ENCODE measurements around the gene UBR2. TPM values are rescaled to one million over a fixed set of nuclear protein-coding genes. Genes with fewer than 3 reads are reported as not detected.

The UBR2 gene
- 6.0 to 8.5 TPM (median 6.9 TPM) in 5 replicates for total RNA-seq (2022; extraction: Qiagen RNA extraction)

DNA sequence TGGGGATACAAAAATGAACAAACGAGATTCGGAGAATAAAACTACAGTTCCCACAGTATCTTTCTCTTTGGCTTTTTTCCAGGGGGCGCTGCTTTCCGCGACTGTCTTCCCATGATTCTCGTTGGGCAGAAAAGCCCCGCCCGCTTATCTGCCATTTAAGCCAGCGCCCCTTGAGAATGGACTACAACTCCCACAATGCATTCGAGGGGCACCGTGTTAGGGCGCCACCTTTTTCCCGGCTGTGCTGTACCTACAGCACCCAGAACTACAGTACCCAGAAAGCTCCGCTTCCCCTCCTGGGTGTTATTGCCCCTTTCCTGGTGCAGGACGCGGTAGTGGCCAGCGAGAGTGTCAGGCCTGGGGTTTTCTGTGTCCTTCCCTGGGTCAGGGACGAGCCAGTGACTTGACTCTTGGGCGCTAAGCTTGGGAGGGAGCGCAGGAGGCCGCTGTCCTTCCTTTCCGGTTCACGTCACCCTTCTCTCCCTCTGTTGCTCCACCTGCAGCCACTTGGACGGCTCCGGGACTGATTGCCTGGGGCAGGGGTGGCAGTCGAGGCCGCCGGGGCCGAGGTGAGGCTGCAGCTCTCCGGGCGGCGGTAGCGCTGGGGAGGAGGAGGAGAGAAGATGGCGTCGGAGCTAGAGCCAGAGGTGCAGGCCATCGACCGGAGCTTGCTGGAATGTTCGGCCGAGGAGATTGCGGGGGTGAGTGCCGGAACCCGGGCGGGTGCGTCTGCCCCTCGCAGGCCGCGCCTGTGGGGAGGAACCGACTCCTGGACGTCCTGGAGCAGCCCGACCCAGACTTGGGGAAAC is at the start of gene UBR2:
Gene UBR2 (plus strand): TSS at position 333 of the 809 bp plus-strand sequence. CDS start 291 bp downstream, at position 624.

DNA sequence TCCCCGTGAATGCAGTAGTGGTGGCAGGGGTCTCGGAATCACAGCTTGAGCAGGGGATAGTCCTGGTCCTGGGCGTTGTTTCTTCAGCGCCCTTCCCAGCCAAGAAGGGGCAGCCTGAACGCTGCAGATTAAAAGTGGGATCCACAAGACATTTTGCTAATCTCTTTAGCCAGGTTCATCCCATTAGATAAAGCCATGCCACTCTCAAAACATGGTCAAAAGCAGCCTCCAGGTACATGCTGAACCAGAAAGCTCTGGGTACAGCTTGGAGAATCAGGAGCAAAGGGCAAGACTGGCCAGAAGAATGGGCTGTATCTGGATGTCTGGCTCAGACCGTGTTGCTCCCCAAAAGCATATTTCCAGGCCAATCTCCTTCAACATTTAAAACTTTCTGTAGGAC is 158.7 kb downstream of the UBR2 start, which contains the start of gene PRPH2:
Gene PRPH2 (minus strand): TSS at position 101 of the 400 bp plus-strand sequence. CDS start 263 bp downstream, outside the sequence.

Other genes with a start within 250 kb of the UBR2 start
- gene TRERF1, start 112.1 kb upstream of the UBR2 start, total RNA-seq (2022; extraction: Qiagen RNA extraction): 5.9 to 8.3 TPM (median 7.7 TPM) in 5 replicates
- not detected in 5 replicates for gene PRPH2, start 158.6 kb downstream of the UBR2 start, total RNA-seq (2022; extraction: Qiagen RNA extraction)
- gene TBCC, start 182.1 kb downstream of the UBR2 start, total RNA-seq (2022; extraction: Qiagen RNA extraction): 16.1 to 17.2 TPM (median 16.9 TPM) in 5 replicates
- 2.2 to 3.5 TPM (median 3.1 TPM) in 5 replicates for gene BICRAL, start 218.0 kb downstream of the UBR2 start, total RNA-seq (2022; extraction: Qiagen RNA extraction)